ENCODE results near the gene EVL. TPM values are rescaled to one million over a fixed set of nuclear protein-coding genes. Genes with fewer than 3 reads are reported as not detected.

Gene EVL
- total RNA-seq, 1 donor: 16.6 TPM

DNA sequence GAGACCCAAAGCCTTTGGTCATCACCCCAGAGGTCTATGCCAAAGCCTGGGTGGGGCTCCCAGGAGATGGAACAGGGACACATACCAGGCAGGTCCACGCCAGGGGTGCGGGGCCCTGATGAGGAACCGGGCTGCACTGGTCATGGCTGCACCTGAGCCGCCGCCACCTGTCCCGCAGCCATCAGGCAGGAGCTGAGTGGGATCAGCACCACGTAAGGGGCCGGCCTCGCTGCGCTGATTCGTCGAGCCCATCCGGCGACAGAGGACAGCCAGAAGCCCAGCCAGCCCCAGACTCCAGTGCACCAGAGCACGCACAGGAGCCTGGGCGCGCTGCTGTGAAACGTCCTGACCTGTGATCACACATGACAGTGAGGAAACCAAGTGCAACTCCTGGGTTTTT, 78.3 kb downstream of the EVL start:
- no peak for TF ChIP-seq CTCF (IDR thresholded peaks at IDR 0.05; ENCODE audit: extremely low read depth, low read depth, low read length)
- no peak for DNase-seq (ENCODE audit: insufficient read length, low spot score, missing footprints)
- no peaks in the 10 kb centered on the region for H4K20me1 ChIP-seq (ENCODE audit: insufficient read depth, low read length)

DNA sequence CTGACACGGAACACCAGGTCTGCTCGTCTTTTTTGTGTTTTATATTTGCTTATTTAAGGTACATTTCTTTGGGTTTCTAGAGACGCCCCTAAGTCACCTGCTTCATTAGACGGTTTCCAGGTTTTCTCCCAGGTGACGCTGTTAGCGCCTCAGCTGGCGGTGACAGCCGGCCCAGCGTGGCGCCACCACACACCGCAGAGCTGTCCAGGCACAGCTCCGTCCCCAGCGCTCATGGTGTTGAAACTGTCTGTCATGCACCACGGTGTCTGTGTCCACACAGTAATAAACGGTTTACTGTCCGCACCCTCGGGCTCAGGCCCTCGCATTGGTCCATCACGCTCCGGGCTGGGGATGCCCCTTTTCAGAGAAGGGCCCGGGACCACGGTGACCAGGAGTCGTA, 78.7 kb downstream of the EVL start:
- Histone ChIP-seq H3K9me3 (ENCODE audit: low read depth, low read length) (no peaks in the 10 kb centered on the region), H4K20me1 (ENCODE audit: insufficient read depth, low read length) (no peaks in the 10 kb centered on the region), H3K4me2 (ENCODE audit: insufficient read depth, low read length) (no peak overlapping the region), H3K27ac (ENCODE audit: low read depth, low read length) (no peak overlapping the region), H3K27me3 (ENCODE audit: insufficient read depth, low read length) (peaks cover 2% of the 10 kb centered on the region), H3K36me3 (ENCODE audit: insufficient read depth, low read length) (peaks cover 3% of the 10 kb centered on the region), H3K4me1 (ENCODE audit: insufficient read depth, low read length) (no peaks in the 10 kb centered on the region), H3K79me2 (ENCODE audit: insufficient read depth, low read length) (no peaks in the 10 kb centered on the region), H3K4me3 (ENCODE audit: insufficient read depth, low read length) (no peak overlapping the region), H2AFZ (ENCODE audit: low read length) (no peak overlapping the region)
- DNase-seq (ENCODE audit: insufficient read length, low spot score, missing footprints): no peak
- no peak for TF ChIP-seq CTCF (IDR thresholded peaks at IDR 0.05; ENCODE audit: extremely low read depth, low read depth, low read length)

More for the DNA sequence above, 78.3 kb downstream of the EVL start:
- no peak overlapping the region for H2AFZ ChIP-seq (ENCODE audit: low read length)
- H3K4me3 ChIP-seq (ENCODE audit: insufficient read depth, low read length): no peak overlapping the region
- peaks cover 3% of the 10 kb centered on the region for H3K36me3 ChIP-seq (ENCODE audit: insufficient read depth, low read length)
- H3K9me3 ChIP-seq (ENCODE audit: low read depth, low read length): no peaks in the 10 kb centered on the region
- no peaks in the 10 kb centered on the region for H3K79me2 ChIP-seq (ENCODE audit: insufficient read depth, low read length)
- H3K27me3 ChIP-seq (ENCODE audit: insufficient read depth, low read length): peaks cover 2% of the 10 kb centered on the region
- H3K4me2 ChIP-seq (ENCODE audit: insufficient read depth, low read length): no peak overlapping the region
- H3K27ac ChIP-seq (ENCODE audit: low read depth, low read length): no peak overlapping the region
- H3K4me1 ChIP-seq (ENCODE audit: insufficient read depth, low read length): no peaks in the 10 kb centered on the region

GRCh38 chr14:100144645-100144995, 79.4 kb downstream of the EVL start:
- Histone ChIP-seq H3K36me3 (ENCODE audit: insufficient read depth, low read length) (peaks cover 3% of the 10 kb centered on the region), H3K4me2 (ENCODE audit: insufficient read depth, low read length) (no peak overlapping the region), H2AFZ (ENCODE audit: low read length) (no peak overlapping the region), H3K27me3 (ENCODE audit: insufficient read depth, low read length) (peaks cover 2% of the 10 kb centered on the region), H3K27ac (ENCODE audit: low read depth, low read length) (no peak overlapping the region), H4K20me1 (ENCODE audit: insufficient read depth, low read length) (no peaks in the 10 kb centered on the region), H3K9me3 (ENCODE audit: low read depth, low read length) (no peaks in the 10 kb centered on the region), H3K4me1 (ENCODE audit: insufficient read depth, low read length) (no peaks in the 10 kb centered on the region), H3K79me2 (ENCODE audit: insufficient read depth, low read length) (no peaks in the 10 kb centered on the region), H3K4me3 (ENCODE audit: insufficient read depth, low read length) (no peak overlapping the region)
- no peak for TF ChIP-seq CTCF (IDR thresholded peaks at IDR 0.05; ENCODE audit: extremely low read depth, low read depth, low read length)
- DNase-seq (ENCODE audit: insufficient read length, low spot score, missing footprints): peak; percentile 76

- TF ChIP-seq CTCF (IDR thresholded peaks at IDR 0.05; ENCODE audit: extremely low read depth, low read depth, low read length): no peak
- no peak overlapping the region for H3K4me3 ChIP-seq (ENCODE audit: insufficient read depth, low read length)
- H3K4me2 ChIP-seq (ENCODE audit: insufficient read depth, low read length): no peak overlapping the region
- H3K79me2 ChIP-seq (ENCODE audit: insufficient read depth, low read length): no peaks in the 10 kb centered on the region
- no peak overlapping the region for H2AFZ ChIP-seq (ENCODE audit: low read length)
- H3K4me1 ChIP-seq (ENCODE audit: insufficient read depth, low read length): no peaks in the 10 kb centered on the region
- DNase-seq (ENCODE audit: insufficient read length, low spot score, missing footprints): no peak
- no peaks in the 10 kb centered on the region for H4K20me1 ChIP-seq (ENCODE audit: insufficient read depth, low read length)
- H3K36me3 ChIP-seq (ENCODE audit: insufficient read depth, low read length): peaks cover 3% of the 10 kb centered on the region
- H3K27ac ChIP-seq (ENCODE audit: low read depth, low read length): no peak overlapping the region
- no peaks in the 10 kb centered on the region for H3K9me3 ChIP-seq (ENCODE audit: low read depth, low read length)
- peaks cover 2% of the 10 kb centered on the region for H3K27me3 ChIP-seq (ENCODE audit: insufficient read depth, low read length)
These were observed 79.9 kb downstream of the EVL start for GRCh38 chr14:100144996-100145646.

All from osteoblast (primary cell).